ENCODE results near the gene CRADD. TPM values are rescaled to one million over a fixed set of nuclear protein-coding genes. Genes with fewer than 3 reads are reported as not detected.

CRADD gene
- total and polyA plus RNA-seq, 10 of the 15 experiments (the other 5 are each of a cell fraction or from before 2014, with no cell fraction given): 7.6 to 15.5 (median 11.7) TPM

DNA sequence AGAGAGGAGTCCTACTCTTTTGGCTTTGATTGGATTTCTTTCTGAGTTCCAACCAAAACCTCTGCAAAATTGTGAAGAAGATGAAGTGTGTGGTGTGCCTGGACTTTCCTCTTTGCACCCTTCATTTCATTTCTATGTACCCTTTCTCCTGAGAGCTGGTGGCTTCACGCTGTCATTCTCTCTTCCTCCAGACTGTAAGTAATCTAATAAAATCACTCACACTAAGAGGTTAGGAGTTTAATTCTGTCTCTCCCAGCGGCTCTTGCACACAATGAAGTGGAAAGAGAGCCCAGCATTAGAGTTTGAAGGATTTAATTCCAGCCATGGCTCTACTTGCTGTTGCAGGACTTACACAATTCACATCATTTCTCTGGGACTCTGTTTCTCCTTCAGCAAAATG, 37.8 kb upstream of the CRADD start:
- no peaks in the 10 kb centered on the region for H3K36me3 ChIP-seq (ENCODE audit: control insufficient read depth in 2 of 2, insufficient read depth in 2 of 2, low read length in 1 of 2)
- WGBS (ENCODE audit: insufficient coverage, insufficient replicate concordance, low lambda C conversion rate, missing lambda C conversion rate): 35% methylated on average over 2 of the region's 2 CpGs
- FAIRE-seq (no peak), ATAC-seq (no peak), DNase-seq (ENCODE audit: low read depth, low spot score) (no peak)
- H4K20me1 ChIP-seq (ENCODE audit: control insufficient read depth, insufficient read depth): no peaks in the 10 kb centered on the region
- no peak overlapping the region for H3K4me2 ChIP-seq (ENCODE audit: control insufficient read depth, insufficient read depth)
- H3K27ac ChIP-seq (ENCODE audit: control insufficient read depth, insufficient read depth): no peak overlapping the region
- ChIA-PET POLR2A (no interaction called here), CTCF (no interaction called here), SMC1A (ENCODE audit: uncharacterized antibody, unreplicated experiment) (no interaction called here), RAD21 (ENCODE audit: unreplicated experiment) (no interaction called here)
- no peaks in the 10 kb centered on the region for H3K79me2 ChIP-seq (ENCODE audit: control insufficient read depth, insufficient read depth, low read length)
- intact Hi-C loops (cut with micrococcal nuclease; ENCODE audit: unreplicated experiment) (no loop called here), in situ Hi-C loops (cut with MboI) (no loop called here)
- BruUV-seq (replicated peaks): no TSS peak
- no peak overlapping the region for H2AFZ ChIP-seq (ENCODE audit: control insufficient read depth, low read depth, low read length)
- no peaks in the 10 kb centered on the region for H3K27me3 ChIP-seq (replicated peaks in 1 of 2; ENCODE audit: control insufficient read depth in 2 of 2, insufficient read depth in 2 of 2, low read length in 1 of 2)
- no peaks in the 10 kb centered on the region for H3K4me1 ChIP-seq (ENCODE audit: control insufficient read depth, insufficient read depth, low read length)
- H3K4me3 ChIP-seq: no peak overlapping the region
- no peak overlapping the region for H3K9ac ChIP-seq (ENCODE audit: control insufficient read depth, insufficient read depth, low read length)
- H3K9me3 ChIP-seq (replicated peaks; ENCODE audit: control insufficient read depth, insufficient read depth, low read length): peaks cover 3% of the 10 kb centered on the region; the same call in 1 of the 3 replicates
- TF ChIP-seq ETV6 (conservative IDR thresholded peaks at IDR 0.05 in 1 of 2, IDR thresholded peaks at IDR 0.05 in 1 of 2; ENCODE audit: borderline replicate concordance in 1 of 2, low read depth in 1 of 2) (no peak), FOXM1 (IDR thresholded peaks at IDR 0.05; ENCODE audit: low read depth, low read length) (no peak), MYB (IDR thresholded peaks at IDR 0.05; ENCODE audit: borderline replicate concordance, low read depth, low read length) (no peak), PAX8 (IDR thresholded peaks at IDR 0.05) (no peak), FOS (IDR thresholded peaks at IDR 0.05; ENCODE audit: borderline replicate concordance, extremely low read depth, insufficient read length) (no peak), EZH2 (IDR thresholded peaks at IDR 0.05; ENCODE audit: borderline replicate concordance, control insufficient read depth, low read depth, low read length) (no peak), SP1 (IDR thresholded peaks at IDR 0.05; ENCODE audit: low read depth, low read length) (no peak), IRF4 (IDR thresholded peaks at IDR 0.05; ENCODE audit: low read depth, low read length) (no peak), CREB1 (IDR thresholded peaks at IDR 0.05; ENCODE audit: low read depth) (no peak), POU2F2 (IDR thresholded peaks at IDR 0.05; ENCODE audit: borderline replicate concordance, low read depth, low read length) (no peak), GATAD2B (conservative IDR thresholded peaks at IDR 0.05; ENCODE audit: low read depth) (no peak)
- TF ChIP-seq, protein P1, sequence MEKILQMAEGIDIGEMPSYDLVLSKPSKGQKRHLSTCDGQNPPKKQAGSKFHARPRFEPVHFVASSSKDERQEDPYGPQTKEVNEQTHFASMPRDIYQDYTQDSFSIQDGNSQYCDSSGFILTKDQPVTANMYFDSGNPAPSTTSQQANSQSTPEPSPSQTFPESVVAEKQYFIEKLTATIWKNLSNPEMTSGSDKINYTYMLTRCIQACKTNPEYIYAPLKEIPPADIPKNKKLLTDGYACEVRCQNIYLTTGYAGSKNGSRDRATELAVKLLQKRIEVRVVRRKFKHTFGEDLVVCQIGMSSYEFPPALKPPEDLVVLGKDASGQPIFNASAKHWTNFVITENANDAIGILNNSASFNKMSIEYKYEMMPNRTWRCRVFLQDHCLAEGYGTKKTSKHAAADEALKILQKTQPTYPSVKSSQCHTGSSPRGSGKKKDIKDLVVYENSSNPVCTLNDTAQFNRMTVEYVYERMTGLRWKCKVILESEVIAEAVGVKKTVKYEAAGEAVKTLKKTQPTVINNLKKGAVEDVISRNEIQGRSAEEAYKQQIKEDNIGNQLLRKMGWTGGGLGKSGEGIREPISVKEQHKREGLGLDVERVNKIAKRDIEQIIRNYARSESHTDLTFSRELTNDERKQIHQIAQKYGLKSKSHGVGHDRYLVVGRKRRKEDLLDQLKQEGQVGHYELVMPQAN (conservative IDR thresholded peaks at IDR 0.05): no peak
- TF ChIP-seq, protein P2, sequence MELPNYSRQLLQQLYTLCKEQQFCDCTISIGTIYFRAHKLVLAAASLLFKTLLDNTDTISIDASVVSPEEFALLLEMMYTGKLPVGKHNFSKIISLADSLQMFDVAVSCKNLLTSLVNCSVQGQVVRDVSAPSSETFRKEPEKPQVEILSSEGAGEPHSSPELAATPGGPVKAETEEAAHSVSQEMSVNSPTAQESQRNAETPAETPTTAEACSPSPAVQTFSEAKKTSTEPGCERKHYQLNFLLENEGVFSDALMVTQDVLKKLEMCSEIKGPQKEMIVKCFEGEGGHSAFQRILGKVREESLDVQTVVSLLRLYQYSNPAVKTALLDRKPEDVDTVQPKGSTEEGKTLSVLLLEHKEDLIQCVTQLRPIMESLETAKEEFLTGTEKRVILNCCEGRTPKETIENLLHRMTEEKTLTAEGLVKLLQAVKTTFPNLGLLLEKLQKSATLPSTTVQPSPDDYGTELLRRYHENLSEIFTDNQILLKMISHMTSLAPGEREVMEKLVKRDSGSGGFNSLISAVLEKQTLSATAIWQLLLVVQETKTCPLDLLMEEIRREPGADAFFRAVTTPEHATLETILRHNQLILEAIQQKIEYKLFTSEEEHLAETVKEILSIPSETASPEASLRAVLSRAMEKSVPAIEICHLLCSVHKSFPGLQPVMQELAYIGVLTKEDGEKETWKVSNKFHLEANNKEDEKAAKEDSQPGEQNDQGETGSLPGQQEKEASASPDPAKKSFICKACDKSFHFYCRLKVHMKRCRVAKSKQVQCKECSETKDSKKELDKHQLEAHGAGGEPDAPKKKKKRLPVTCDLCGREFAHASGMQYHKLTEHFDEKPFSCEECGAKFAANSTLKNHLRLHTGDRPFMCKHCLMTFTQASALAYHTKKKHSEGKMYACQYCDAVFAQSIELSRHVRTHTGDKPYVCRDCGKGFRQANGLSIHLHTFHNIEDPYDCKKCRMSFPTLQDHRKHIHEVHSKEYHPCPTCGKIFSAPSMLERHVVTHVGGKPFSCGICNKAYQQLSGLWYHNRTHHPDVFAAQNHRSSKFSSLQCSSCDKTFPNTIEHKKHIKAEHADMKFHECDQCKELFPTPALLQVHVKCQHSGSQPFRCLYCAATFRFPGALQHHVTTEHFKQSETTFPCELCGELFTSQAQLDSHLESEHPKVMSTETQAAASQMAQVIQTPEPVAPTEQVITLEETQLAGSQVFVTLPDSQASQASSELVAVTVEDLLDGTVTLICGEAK (IDR thresholded peaks at IDR 0.05; ENCODE audit: borderline replicate concordance): no peak
- TF ChIP-seq, protein P3, sequence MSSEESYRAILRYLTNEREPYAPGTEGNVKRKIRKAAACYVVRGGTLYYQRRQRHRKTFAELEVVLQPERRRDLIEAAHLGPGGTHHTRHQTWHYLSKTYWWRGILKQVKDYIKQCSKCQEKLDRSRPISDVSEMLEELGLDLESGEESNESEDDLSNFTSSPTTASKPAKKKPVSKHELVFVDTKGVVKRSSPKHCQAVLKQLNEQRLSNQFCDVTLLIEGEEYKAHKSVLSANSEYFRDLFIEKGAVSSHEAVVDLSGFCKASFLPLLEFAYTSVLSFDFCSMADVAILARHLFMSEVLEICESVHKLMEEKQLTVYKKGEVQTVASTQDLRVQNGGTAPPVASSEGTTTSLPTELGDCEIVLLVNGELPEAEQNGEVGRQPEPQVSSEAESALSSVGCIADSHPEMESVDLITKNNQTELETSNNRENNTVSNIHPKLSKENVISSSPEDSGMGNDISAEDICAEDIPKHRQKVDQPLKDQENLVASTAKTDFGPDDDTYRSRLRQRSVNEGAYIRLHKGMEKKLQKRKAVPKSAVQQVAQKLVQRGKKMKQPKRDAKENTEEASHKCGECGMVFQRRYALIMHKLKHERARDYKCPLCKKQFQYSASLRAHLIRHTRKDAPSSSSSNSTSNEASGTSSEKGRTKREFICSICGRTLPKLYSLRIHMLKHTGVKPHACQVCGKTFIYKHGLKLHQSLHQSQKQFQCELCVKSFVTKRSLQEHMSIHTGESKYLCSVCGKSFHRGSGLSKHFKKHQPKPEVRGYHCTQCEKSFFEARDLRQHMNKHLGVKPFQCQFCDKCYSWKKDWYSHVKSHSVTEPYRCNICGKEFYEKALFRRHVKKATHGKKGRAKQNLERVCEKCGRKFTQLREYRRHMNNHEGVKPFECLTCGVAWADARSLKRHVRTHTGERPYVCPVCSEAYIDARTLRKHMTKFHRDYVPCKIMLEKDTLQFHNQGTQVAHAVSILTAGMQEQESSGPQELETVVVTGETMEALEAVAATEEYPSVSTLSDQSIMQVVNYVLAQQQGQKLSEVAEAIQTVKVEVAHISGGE (CRISPR knock-in tag; IDR thresholded peaks at IDR 0.05): no peak

Data from GM12878 (cell line).